AG09309 (cell line): ENCODE measurements around the gene ZNF513.

Experiments
- DNase-seq: peaks from one replicate; pipeline ENCODE4 v3.0.0-alpha.2; 2010; ENCODE audit warnings: low read depth
- H3K4me3 ChIP-seq: 2 replicates; pipeline ENCODE4 v1.5.1; 2011; ENCODE audit warnings: mild to moderate bottlenecking, low read depth, low read length, moderate library complexity; ENCODE audit not compliant: control insufficient read depth
- TF ChIP-seq, protein P1 (sequence below): IDR thresholded peaks from 2 replicates; pipeline ENCODE4 v1.5.1; 2011; ENCODE audit warnings: mild to moderate bottlenecking, low read depth, low read length, inconsistent platforms; ENCODE audit not compliant: insufficient read depth, control insufficient read depth; ENCODE audit errors: missing control alignments

Gene ZNF513

GRCh38 chr2:27376151-27376865, 4.2 kb downstream of the ZNF513 start:
- TF ChIP-seq, protein P1, sequence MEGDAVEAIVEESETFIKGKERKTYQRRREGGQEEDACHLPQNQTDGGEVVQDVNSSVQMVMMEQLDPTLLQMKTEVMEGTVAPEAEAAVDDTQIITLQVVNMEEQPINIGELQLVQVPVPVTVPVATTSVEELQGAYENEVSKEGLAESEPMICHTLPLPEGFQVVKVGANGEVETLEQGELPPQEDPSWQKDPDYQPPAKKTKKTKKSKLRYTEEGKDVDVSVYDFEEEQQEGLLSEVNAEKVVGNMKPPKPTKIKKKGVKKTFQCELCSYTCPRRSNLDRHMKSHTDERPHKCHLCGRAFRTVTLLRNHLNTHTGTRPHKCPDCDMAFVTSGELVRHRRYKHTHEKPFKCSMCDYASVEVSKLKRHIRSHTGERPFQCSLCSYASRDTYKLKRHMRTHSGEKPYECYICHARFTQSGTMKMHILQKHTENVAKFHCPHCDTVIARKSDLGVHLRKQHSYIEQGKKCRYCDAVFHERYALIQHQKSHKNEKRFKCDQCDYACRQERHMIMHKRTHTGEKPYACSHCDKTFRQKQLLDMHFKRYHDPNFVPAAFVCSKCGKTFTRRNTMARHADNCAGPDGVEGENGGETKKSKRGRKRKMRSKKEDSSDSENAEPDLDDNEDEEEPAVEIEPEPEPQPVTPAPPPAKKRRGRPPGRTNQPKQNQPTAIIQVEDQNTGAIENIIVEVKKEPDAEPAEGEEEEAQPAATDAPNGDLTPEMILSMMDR, result no peak
- no peak for DNase-seq
- H3K4me3 ChIP-seq, result no peak overlapping the region

DNA sequence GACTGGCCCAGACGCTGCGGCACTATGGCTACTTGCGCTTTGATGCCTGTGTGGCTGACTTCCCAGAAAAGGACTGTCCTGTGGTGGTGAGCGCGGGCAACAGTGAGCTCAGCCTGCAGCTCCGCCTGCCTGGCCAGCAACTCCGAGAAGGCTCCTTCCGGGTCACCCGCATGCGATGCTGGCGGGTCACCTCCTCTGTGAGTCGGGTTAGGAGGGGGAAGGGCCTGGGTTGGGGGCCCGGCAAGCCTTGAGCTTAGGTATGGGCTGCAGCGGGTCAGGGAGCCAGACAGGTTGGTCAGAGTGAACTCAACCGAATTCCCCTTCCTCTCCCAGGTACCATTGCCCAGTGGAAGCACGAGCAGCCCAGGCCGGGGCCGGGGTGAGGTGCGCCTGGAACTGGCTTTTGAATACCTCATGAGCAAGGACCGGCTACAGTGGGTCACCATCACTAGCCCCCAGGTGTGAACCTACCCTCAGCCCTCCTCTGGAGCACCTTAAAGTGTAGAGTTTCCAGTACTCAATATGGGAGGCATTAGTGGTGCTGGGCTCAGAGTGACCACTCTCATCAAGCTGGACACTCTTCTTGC, 4.9 kb downstream of the ZNF513 start:
- H3K4me3 ChIP-seq, result no peak overlapping the region
- TF ChIP-seq, protein P1, result no peak
- DNase-seq, result no peak

- no peak overlapping the region for H3K4me3 ChIP-seq
- TF ChIP-seq, protein P1, result no peak
- DNase-seq, result no peak
Measured at GRCh38 chr2:27373567-27373966, 7.0 kb downstream of the ZNF513 start.

GRCh38 chr2:27372937-27373336, 7.6 kb downstream of the ZNF513 start:
- TF ChIP-seq, protein P1, result no peak
- H3K4me3 ChIP-seq, result no peak overlapping the region
- DNase-seq, result no peak

DNA sequence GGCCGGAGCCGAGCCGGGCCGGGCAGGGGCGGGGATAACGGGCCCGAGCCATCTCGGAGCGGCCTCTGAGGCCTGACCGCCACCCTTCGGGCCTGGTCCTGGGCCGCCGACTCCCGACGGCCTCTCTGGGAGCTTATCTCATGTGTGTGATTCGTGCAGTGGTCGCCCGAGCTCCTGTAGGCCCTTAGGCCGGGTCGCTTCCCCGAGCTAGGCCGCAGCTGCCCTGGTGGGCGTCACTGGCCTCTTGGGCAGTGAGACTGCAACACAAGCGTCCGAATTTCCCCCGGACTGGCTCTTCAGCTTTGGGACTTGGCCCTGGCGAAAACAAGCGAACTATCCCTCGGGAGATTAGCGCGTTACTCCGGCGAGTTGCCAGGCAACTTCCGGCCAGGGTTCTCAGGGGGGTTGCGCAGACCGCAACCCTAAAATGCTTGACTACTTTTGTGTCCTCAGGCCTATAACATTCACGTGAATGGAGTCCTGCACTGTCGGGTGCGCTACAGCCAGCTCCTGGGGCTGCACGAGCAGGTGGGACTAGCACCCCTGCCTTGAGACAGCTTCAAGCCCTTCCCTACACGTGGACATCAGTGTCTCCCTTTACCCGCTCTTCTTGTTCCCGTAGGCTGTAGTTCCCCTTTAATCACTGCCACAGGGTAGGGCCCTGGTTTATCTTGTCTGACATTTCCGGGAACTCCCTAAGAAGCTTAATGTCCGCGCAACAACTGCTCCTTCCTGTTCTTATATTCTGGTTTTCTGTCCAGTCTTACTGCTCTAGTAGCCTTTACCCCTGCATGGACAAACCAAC, 9.5 kb downstream of the ZNF513 start:
- peak overlapping the region; percentile 84 for H3K4me3 ChIP-seq
- TF ChIP-seq, protein P1, result no peak
- no peak for DNase-seq

DNA sequence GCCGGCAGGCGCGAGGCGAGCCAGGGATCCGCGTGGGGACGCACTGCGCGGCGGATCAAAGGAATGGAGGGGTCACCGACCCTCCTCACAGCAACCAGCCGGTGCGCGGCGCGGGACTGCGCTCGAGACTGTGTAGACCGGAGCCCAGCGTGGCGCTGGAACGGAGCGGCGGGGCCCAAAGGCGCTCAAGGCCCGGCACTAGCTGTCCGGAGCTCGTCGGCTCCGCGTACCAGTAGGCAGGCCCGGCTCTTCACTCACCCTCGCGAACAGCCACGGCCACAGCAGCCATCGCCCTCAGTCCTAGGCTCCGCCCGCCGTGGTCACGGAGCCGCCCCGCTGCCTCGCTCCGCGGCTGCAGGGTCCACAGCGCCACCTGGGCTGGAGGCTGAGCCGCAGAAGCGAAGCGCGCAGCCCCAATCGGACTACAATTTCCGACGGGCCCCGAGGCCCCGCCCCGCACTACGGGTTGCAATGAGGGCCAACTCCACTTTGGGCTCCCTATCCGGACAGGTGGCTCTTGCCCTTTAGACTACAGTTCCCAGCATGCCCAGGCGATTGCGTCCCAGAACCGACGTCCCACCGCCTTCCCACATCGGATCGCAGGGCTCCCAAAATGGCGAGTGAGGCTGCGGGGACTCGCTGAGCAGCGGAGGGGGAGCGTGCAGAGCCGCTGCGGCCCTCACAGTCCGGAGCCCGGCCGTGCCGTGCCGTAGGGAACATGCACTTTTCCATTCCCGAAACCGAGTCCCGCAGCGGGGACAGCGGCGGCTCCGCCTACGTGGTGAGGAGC, 10.3 kb downstream of the ZNF513 start, which contains the start of the genes EIF2B4 and SNX17:
Gene EIF2B4, minus strand, starts transcription at position 313 of the 790 bp plus-strand sequence. Its CDS starts 24 bp downstream, at position 289.
Gene SNX17, plus strand, starts transcription at position 591 of the 790 bp plus-strand sequence. Its CDS starts 128 bp downstream, at position 719.
- TF ChIP-seq, protein P1, result peak; percentile 75
- DNase-seq, result peak; percentile 97
- peak within 1 kb of the TSS; percentile 84 for H3K4me3 ChIP-seq
